DMS79 treated with DMSO at 0.1 percent for 48 hours (cell line): ENCODE results near the gene CHP1.
"Not testable (repeated sequence)": the region's sequence is repeated elsewhere in the genome, so short reads cannot be mapped to it uniquely, and the experiment has no call there.

ENCODE experiments used
- DNase-seq: peaks from one replicate; lab custom pipeline; 2025; lab: John Stamatoyannopoulos, UW

Gene CHP1

GRCh38 chr15:41256577-41257038 lies 25.5 kb downstream of the CHP1 start:
- DNase-seq = no peak

- DNase-seq = no peak
These were observed 27.8 kb downstream of the CHP1 start for GRCh38 chr15:41258750-41259471.

GRCh38 chr15:41259546-41260189 lies 28.6 kb downstream of the CHP1 start:
- no peak for DNase-seq

GRCh38 chr15:41260924-41261323 lies 29.9 kb downstream of the CHP1 start:
- DNase-seq = not testable (repeated sequence)

- no peak for DNase-seq
These were observed 31.5 kb downstream of the CHP1 start for GRCh38 chr15:41262571-41262970.

GRCh38 chr15:41263891-41264351 lies 32.9 kb downstream of the CHP1 start:
- DNase-seq = no peak

GRCh38 chr15:41269887-41270286 lies 38.8 kb downstream of the CHP1 start:
- no peak for DNase-seq

GRCh38 chr15:41276831-41277230 lies 45.8 kb downstream of the CHP1 start:
- no peak for DNase-seq

GRCh38 chr15:41278319-41278718 lies 47.3 kb downstream of the CHP1 start:
- no peak for DNase-seq

- DNase-seq = no peak
These were observed 48.6 kb downstream of the CHP1 start for GRCh38 chr15:41279535-41280283.

- DNase-seq = no peak
These were observed 50.2 kb downstream of the CHP1 start for GRCh38 chr15:41281236-41281635.

- not testable (repeated sequence) for DNase-seq
These were observed 51.4 kb downstream of the CHP1 start for GRCh38 chr15:41282436-41282835.

GRCh38 chr15:41282980-41283652 lies 52.0 kb downstream of the CHP1 start:
- not testable (repeated sequence) for DNase-seq

- peak; percentile 87 for DNase-seq
These were observed 52.8 kb downstream of the CHP1 start for GRCh38 chr15:41283653-41284426.

GRCh38 chr15:41284427-41285177 lies 53.5 kb downstream of the CHP1 start:
- DNase-seq = peak; percentile 12

GRCh38 chr15:41285285-41285684 lies 54.2 kb downstream of the CHP1 start:
- no peak for DNase-seq

- no peak for DNase-seq
These were observed 55.7 kb downstream of the CHP1 start for GRCh38 chr15:41286665-41287333.

GRCh38 chr15:41288464-41288863 lies 57.4 kb downstream of the CHP1 start:
- DNase-seq = no peak

GRCh38 chr15:41289953-41290352 lies 58.9 kb downstream of the CHP1 start:
- no peak for DNase-seq

GRCh38 chr15:41291065-41291631 lies 60.1 kb downstream of the CHP1 start:
- no peak for DNase-seq
